HG03135 (cell line): ENCODE results near the gene RAPGEF1.
A peak's percentile ranks its signal among the peaks of the same experiment; 100 is the strongest.

ENCODE experiments used
- ATAC-seq: cut with Tn5 transposase; IDR thresholded peaks from one replicate; pipeline ENCODE4 v1.9.1; 2021; ENCODE audit warnings: mild to moderate bottlenecking, moderate library complexity; ENCODE audit not compliant: unreplicated experiment

Gene RAPGEF1

GRCh38 chr9:131545003-131545785 is 194.7 kb downstream of the RAPGEF1 start, which contains the start of gene PRRT1B:
Gene PRRT1B, plus strand, starts transcription at chr9:131545523. Its CDS starts 93 bp downstream, at chr9:131545616.
- no peak for ATAC-seq

- ATAC-seq, result no peak
Measured at GRCh38 chr9:131543141-131543540, 196.7 kb downstream of the RAPGEF1 start.

- no peak for ATAC-seq
Measured at GRCh38 chr9:131539223-131539923, 200.5 kb downstream of the RAPGEF1 start.

- no peak for ATAC-seq
Measured at GRCh38 chr9:131537946-131538345, 201.9 kb downstream of the RAPGEF1 start.

- no peak for ATAC-seq
Measured at GRCh38 chr9:131534721-131535237, 205.1 kb downstream of the RAPGEF1 start.

- peak; percentile 85 for ATAC-seq
Measured at GRCh38 chr9:131530920-131531832, 208.7 kb downstream of the RAPGEF1 start, which contains the start of gene UCK1. Gene UCK1, minus strand, starts transcription at chr9:131531263. Its CDS starts 89 bp downstream, at chr9:131531174.

- ATAC-seq, result peak; percentile 23
Measured at GRCh38 chr9:131530546-131530919, 209.3 kb downstream of the RAPGEF1 start.

GRCh38 chr9:131529597-131530545 is 210.0 kb downstream of the RAPGEF1 start:
- no peak for ATAC-seq

GRCh38 chr9:131528886-131529505 is 210.9 kb downstream of the RAPGEF1 start:
- ATAC-seq, result no peak

GRCh38 chr9:131528186-131528585 is 211.7 kb downstream of the RAPGEF1 start:
- ATAC-seq, result no peak
